Measurements from ENCODE around the gene TCEA2.
A peak's percentile ranks its signal among the peaks of the same experiment; 100 is the strongest.

DNA sequence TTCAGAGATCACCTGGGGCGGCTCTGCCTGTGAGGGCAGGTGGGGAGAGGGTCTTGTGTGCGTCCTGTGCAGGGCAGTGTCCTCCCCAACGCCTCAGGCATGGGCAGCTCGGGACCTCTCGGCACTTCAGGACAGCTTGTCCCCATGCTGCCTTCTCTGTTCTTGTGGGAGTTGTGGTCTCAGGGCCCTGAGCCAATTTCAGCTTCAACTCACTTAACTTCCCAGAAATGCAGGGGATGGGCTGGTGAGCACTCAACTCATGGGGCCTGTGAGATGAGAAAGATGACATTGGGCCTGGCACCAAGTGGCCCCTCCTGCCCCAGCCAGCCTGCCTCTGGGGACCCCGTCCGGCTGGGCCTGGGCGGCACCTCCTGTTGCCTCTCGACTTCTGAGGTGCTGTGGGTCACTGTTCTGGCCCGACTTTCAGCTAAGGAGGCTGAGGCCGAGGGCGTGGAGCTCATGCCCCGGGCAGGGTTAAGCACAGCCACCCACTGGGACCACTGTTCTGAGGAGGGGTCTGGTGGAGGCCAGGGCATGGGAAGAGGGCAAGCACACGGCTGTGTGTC lies 9.6 kb downstream of the TCEA2 start:
- TF ChIP-seq, protein P1, sequence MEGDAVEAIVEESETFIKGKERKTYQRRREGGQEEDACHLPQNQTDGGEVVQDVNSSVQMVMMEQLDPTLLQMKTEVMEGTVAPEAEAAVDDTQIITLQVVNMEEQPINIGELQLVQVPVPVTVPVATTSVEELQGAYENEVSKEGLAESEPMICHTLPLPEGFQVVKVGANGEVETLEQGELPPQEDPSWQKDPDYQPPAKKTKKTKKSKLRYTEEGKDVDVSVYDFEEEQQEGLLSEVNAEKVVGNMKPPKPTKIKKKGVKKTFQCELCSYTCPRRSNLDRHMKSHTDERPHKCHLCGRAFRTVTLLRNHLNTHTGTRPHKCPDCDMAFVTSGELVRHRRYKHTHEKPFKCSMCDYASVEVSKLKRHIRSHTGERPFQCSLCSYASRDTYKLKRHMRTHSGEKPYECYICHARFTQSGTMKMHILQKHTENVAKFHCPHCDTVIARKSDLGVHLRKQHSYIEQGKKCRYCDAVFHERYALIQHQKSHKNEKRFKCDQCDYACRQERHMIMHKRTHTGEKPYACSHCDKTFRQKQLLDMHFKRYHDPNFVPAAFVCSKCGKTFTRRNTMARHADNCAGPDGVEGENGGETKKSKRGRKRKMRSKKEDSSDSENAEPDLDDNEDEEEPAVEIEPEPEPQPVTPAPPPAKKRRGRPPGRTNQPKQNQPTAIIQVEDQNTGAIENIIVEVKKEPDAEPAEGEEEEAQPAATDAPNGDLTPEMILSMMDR (IDR thresholded peaks at IDR 0.05; ENCODE audit: low read depth, low read length) = no peak
- TF ChIP-seq POLR2A (IDR thresholded peaks at IDR 0.05; ENCODE audit: extremely low read depth, insufficient read length) (peak; percentile 24), MYC (IDR thresholded peaks at IDR 0.05; ENCODE audit: low read depth, low read length) (no peak)
- TF ChIP-seq, protein P2, sequence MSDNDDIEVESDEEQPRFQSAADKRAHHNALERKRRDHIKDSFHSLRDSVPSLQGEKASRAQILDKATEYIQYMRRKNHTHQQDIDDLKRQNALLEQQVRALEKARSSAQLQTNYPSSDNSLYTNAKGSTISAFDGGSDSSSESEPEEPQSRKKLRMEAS (IDR thresholded peaks at IDR 0.05; ENCODE audit: low read depth, low read length) = no peak
